ENCODE measurements around the gene FAM217A. TPM values are rescaled to one million over a fixed set of nuclear protein-coding genes. Genes with fewer than 3 reads are reported as not detected.

FAM217A gene
- not detected for total RNA-seq

GRCh38 chr6:4078691-4079471 is at the start of gene FAM217A:
FAM217A (minus strand) TSS chr6:4079137; CDS start chr6:4077414, 1,723 bp downstream.
- Histone ChIP-seq H3K36me3 (no peaks in the 10 kb centered on the region), H3K27me3 (no peaks in the 10 kb centered on the region), H3K4me1 (no peaks in the 10 kb centered on the region), H3K4me3 (no peak within 1 kb of the TSS), H3K27ac (no peak within 1 kb of the TSS), H3K9me3 (no peaks in the 10 kb centered on the region)
- TF ChIP-seq CTCF (IDR thresholded peaks at IDR 0.05) (no peak), POLR2A (IDR thresholded peaks at IDR 0.05) (no peak)
- no peak for DNase-seq

- Histone ChIP-seq H3K27ac (no peak overlapping the region), H3K4me1 (no peaks in the 10 kb centered on the region), H3K36me3 (peaks cover 0 to 91% (median 6%) of the 10 kb centered on the region in 3 donors), H3K4me3 (no peak overlapping the region), H3K9me3 (no peaks in the 10 kb centered on the region), H3K27me3 (no peaks in the 10 kb centered on the region)
- DNase-seq, result no peak
- TF ChIP-seq CTCF (IDR thresholded peaks at IDR 0.05) (no peak), POLR2A (IDR thresholded peaks at IDR 0.05) (no peak)
Observed at GRCh38 chr6:4128072-4128471, 49.1 kb upstream of the FAM217A start.

- no peaks in the 10 kb centered on the region for H3K9me3 ChIP-seq
- no peaks in the 10 kb centered on the region for H3K27me3 ChIP-seq
- TF ChIP-seq CTCF (IDR thresholded peaks at IDR 0.05), result peak in 1 of 6 experiments; percentile 11
- TF ChIP-seq POLR2A (IDR thresholded peaks at IDR 0.05), result no peak
- peaks cover 2 to 95% (median 6%) of the 10 kb centered on the region in 3 donors for H3K36me3 ChIP-seq
- no peak overlapping the region for H3K27ac ChIP-seq
- no peaks in the 10 kb centered on the region for H3K4me1 ChIP-seq
- H3K4me3 ChIP-seq, result no peak overlapping the region
- no peak for DNase-seq
Observed at GRCh38 chr6:4125933-4126864, 47.3 kb upstream of the FAM217A start.

- no peaks in the 10 kb centered on the region for H3K9me3 ChIP-seq
- H3K27me3 ChIP-seq, result no peaks in the 10 kb centered on the region
- no peak overlapping the region for H3K27ac ChIP-seq
- no peak for DNase-seq
- no peaks in the 10 kb centered on the region for H3K4me1 ChIP-seq
- TF ChIP-seq CTCF (IDR thresholded peaks at IDR 0.05), result no peak
- TF ChIP-seq POLR2A (IDR thresholded peaks at IDR 0.05), result no peak
- H3K4me3 ChIP-seq, result no peak overlapping the region
- H3K36me3 ChIP-seq, result peaks cover 2 to 96% (median 11%) of the 10 kb centered on the region in 3 donors
Observed at GRCh38 chr6:4125500-4125899, 46.6 kb upstream of the FAM217A start.

GRCh38 chr6:4124351-4124750 is 45.4 kb upstream of the FAM217A start:
- H3K9me3 ChIP-seq, result no peaks in the 10 kb centered on the region
- H3K27me3 ChIP-seq, result no peaks in the 10 kb centered on the region
- H3K4me3 ChIP-seq, result no peak overlapping the region
- peaks cover 2 to 96% (median 7%) of the 10 kb centered on the region in 3 donors for H3K36me3 ChIP-seq
- no peak overlapping the region for H3K27ac ChIP-seq
- TF ChIP-seq POLR2A (IDR thresholded peaks at IDR 0.05), result no peak
- DNase-seq, result no peak
- H3K4me1 ChIP-seq, result no peaks in the 10 kb centered on the region

GRCh38 chr6:4115741-4116140 is 36.8 kb upstream of the FAM217A start:
- peaks cover 0 to 58% (median 2%) of the 10 kb centered on the region in 3 donors for H3K36me3 ChIP-seq
- TF ChIP-seq CTCF (IDR thresholded peaks at IDR 0.05) (no peak), POLR2A (IDR thresholded peaks at IDR 0.05) (no peak)
- H3K4me3 ChIP-seq, result no peak overlapping the region
- no peaks in the 10 kb centered on the region for H3K4me1 ChIP-seq
- DNase-seq, result no peak
- no peaks in the 10 kb centered on the region for H3K9me3 ChIP-seq
- H3K27ac ChIP-seq, result no peak overlapping the region
- no peaks in the 10 kb centered on the region for H3K27me3 ChIP-seq
